Measurements from ENCODE around the gene TFRC.
"Not testable (repeated sequence)": the region's sequence is repeated elsewhere in the genome, so short reads cannot be mapped to it uniquely, and the experiment has no call there.

DNA sequence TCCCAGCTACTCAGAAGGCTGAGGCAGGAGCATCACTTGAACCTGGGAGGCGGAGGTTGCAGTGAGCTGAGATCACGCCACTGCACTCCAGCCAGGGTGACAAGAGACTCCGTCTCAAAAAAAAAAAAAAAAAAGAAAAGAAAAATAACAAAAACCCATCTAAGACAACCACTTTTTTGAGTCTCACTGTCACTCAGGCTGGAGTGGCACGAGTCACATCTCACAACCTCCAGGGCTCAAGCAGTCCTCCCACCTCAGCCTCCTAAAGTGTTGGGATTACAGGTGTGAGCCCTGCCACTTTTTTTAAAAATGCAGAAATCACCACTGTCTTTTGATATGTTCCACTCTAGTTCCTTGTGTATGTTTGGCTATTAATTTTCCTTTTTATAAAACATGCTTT is 13.1 kb downstream of the TFRC start:
- not testable (repeated sequence) for TF ChIP-seq POLR2A, POLR2AphosphoS5, EP300 (IDR thresholded peaks at IDR 0.05)
